Smooth muscle cell (in vitro differentiated cells): ENCODE results near the gene ZNF358. TPM values are rescaled to one million over a fixed set of nuclear protein-coding genes. Genes with fewer than 3 reads are reported as not detected.

Source experiments
- DNase-seq: peaks from one replicate; lab custom pipeline; 2025; ENCODE audit not compliant: unreplicated experiment; lab: John Stamatoyannopoulos, UW
- H2AFZ ChIP-seq: fragments of 200-600 bp; sonication (generic); 2 replicates; pipeline ENCODE4 v1.6.0; 2016; ENCODE audit warnings: antibody characterized with exemption, low read depth, mild to moderate bottlenecking
- H3F3A ChIP-seq: fragments of 200-600 bp; sonication (generic); 2 replicates; pipeline ENCODE4 v1.6.0; 2017; ENCODE audit warnings: antibody characterized with exemption, low read depth
- H3K27ac ChIP-seq: fragments of 200-600 bp; sonication (generic); 2 replicates; pipeline ENCODE4 v1.5.1; 2016; ENCODE audit warnings: low read depth, mild to moderate bottlenecking
- H3K27me3 ChIP-seq: fragments of 200-600 bp; sonication (generic); 2 replicates; pipeline ENCODE4 v1.6.1; 2016; ENCODE audit warnings: low read depth, mild to moderate bottlenecking
- H3K36me3 ChIP-seq: fragments of 200-600 bp; sonication (generic); 2 replicates; pipeline ENCODE4 v1.5.1; 2016; ENCODE audit warnings: low read depth
- H3K4me1 ChIP-seq: fragments of 200-600 bp; sonication (generic); 2 replicates; pipeline ENCODE4 v1.5.1; 2016; ENCODE audit warnings: low read depth
- H3K4me2 ChIP-seq: fragments of 200-600 bp; sonication (generic); 2 replicates; pipeline ENCODE4 v1.6.0; 2016; ENCODE audit warnings: mild to moderate bottlenecking
- H3K4me3 ChIP-seq: fragments of 200-600 bp; sonication (generic); 2 replicates; pipeline ENCODE4 v1.5.1; 2016; ENCODE audit warnings: mild to moderate bottlenecking
- H3K79me2 ChIP-seq: fragments of 200-600 bp; sonication (generic); 2 replicates; pipeline ENCODE4 v1.6.0; 2016; ENCODE audit warnings: low read depth, mild to moderate bottlenecking
- H3K9ac ChIP-seq: fragments of 200-600 bp; sonication (generic); 2 replicates; pipeline ENCODE4 v1.6.0; 2016; ENCODE audit warnings: low read depth
- H3K9me3 ChIP-seq: fragments of 200-600 bp; sonication (generic); replicated peaks from 2 replicates; pipeline ENCODE4 v1.5.1; 2016; ENCODE audit warnings: low read depth
- H4K20me1 ChIP-seq: fragments of 200-600 bp; sonication (generic); 2 replicates; pipeline ENCODE4 v1.6.0; 2016; ENCODE audit warnings: low read depth
- WGBS: methylation state at CpG from one replicate; pipeline ENCODE4 v1.1.7; 2016; ENCODE audit warnings: low lambda C conversion rate; 5-methylcytosine and 5-hydroxymethylcytosine counted together
- polyA plus RNA-seq: library from polyadenylated mRNA; unstranded; fragments of >200 nt; fragmentation: Nextera tagmentation; extraction: Ambion mirVana; gene quantifications from 2 replicates; pipeline ENCODE4 v1.2.1, GENCODE V29; 2016
- total RNA-seq: library from RNA; depleted of rRNA; stranded (reverse); fragments of >200 nt; gene quantifications from 2 replicates; pipeline ENCODE4 v1.2.3, GENCODE V29; 2014
- TF ChIP-seq, protein P1 (sequence below): fragments of 200-600 bp; sonication (generic); IDR thresholded peaks from 2 replicates; pipeline ENCODE4 v1.5.1; 2017; ENCODE audit warnings: borderline replicate concordance, mild to moderate bottlenecking, antibody characterized with exemption; ENCODE audit not compliant: insufficient read depth, poor library complexity, severe bottlenecking

ZNF358 gene
- total and polyA plus RNA-seq, 2 experiments from 2014 or later = 40.8 to 67.2 TPM

- no peaks in the 10 kb centered on the region for H4K20me1 ChIP-seq
- H3K9me3 ChIP-seq = no peaks in the 10 kb centered on the region
- H3K4me2 ChIP-seq = no peak overlapping the region
- 69% methylated on average over 4 of the region's 4 CpGs for WGBS
- H3K27me3 ChIP-seq = no peaks in the 10 kb centered on the region
- H3K4me1 ChIP-seq = no peaks in the 10 kb centered on the region
- no peak overlapping the region for H2AFZ ChIP-seq
- H3K27ac ChIP-seq = no peak overlapping the region
- H3K9ac ChIP-seq = no peak overlapping the region
- DNase-seq = no peak
- no peak overlapping the region for H3K4me3 ChIP-seq
- no peaks in the 10 kb centered on the region for H3K36me3 ChIP-seq
- TF ChIP-seq, protein P1, sequence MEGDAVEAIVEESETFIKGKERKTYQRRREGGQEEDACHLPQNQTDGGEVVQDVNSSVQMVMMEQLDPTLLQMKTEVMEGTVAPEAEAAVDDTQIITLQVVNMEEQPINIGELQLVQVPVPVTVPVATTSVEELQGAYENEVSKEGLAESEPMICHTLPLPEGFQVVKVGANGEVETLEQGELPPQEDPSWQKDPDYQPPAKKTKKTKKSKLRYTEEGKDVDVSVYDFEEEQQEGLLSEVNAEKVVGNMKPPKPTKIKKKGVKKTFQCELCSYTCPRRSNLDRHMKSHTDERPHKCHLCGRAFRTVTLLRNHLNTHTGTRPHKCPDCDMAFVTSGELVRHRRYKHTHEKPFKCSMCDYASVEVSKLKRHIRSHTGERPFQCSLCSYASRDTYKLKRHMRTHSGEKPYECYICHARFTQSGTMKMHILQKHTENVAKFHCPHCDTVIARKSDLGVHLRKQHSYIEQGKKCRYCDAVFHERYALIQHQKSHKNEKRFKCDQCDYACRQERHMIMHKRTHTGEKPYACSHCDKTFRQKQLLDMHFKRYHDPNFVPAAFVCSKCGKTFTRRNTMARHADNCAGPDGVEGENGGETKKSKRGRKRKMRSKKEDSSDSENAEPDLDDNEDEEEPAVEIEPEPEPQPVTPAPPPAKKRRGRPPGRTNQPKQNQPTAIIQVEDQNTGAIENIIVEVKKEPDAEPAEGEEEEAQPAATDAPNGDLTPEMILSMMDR = no peak
- no peaks in the 10 kb centered on the region for H3F3A ChIP-seq
- H3K79me2 ChIP-seq = no peaks in the 10 kb centered on the region
These were observed 43.2 kb downstream of the ZNF358 start for GRCh38 chr19:7559102-7559501.

DNA sequence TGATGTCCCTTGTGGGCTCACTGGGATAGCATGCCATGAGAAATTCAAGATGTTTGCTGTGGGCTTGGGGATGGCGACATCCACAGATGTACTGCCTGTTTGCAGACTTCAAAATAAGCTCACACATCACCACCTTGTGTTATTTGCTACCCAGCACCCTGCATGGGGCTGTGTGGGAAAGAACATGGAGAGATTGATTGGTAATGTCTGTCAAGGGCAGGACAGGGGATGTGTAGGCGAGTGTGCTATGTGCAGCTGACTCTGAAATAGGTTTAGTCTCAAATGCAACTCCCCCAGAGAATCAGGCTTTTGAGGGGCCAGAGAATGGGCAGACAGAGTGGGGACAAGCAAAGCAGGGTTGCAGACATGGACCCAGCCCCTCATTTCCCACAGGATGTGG, 44.4 kb downstream of the ZNF358 start:
- DNase-seq = no peak

DNA sequence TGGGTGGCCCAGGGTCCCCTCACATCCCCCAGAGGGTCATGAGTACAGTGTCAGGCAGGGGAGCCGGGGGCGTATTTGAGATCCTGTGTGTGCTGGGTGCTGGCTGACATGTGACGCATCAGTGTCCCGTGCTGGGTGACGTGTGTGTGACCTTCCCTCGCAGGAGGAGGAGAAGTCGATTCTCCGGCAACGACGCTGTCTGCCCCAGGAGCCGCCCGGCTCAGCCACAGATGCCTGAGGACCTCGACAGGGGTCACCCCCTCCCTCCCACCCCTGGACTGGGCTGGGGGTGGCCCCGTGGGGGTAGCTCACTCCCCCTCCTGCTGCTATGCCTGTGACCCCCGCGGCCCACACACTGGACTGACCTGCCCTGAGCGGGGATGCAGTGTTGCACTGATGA, 45.4 kb downstream of the ZNF358 start:
- DNase-seq = no peak
- Histone ChIP-seq H3K4me2 (no peak overlapping the region), H3K9me3 (no peaks in the 10 kb centered on the region), H3K4me3 (no peak overlapping the region), H4K20me1 (no peaks in the 10 kb centered on the region), H3K79me2 (no peaks in the 10 kb centered on the region), H3K27ac (no peak overlapping the region), H3K27me3 (no peaks in the 10 kb centered on the region), H3K4me1 (no peaks in the 10 kb centered on the region), H3K36me3 (no peaks in the 10 kb centered on the region), H3K9ac (no peak overlapping the region), H2AFZ (no peak overlapping the region), H3F3A (no peaks in the 10 kb centered on the region)
- TF ChIP-seq, protein P1 = no peak
- WGBS = 93% methylated on average over 11 of the region's 17 CpGs

More for the DNA sequence above, 44.4 kb downstream of the ZNF358 start:
- no peak overlapping the region for H3K27ac ChIP-seq
- H3K4me3 ChIP-seq = no peak overlapping the region
- H3F3A ChIP-seq = no peaks in the 10 kb centered on the region
- TF ChIP-seq, protein P1 = no peak
- no peaks in the 10 kb centered on the region for H3K4me1 ChIP-seq
- no peaks in the 10 kb centered on the region for H3K79me2 ChIP-seq
- no peak overlapping the region for H3K9ac ChIP-seq
- no peaks in the 10 kb centered on the region for H3K9me3 ChIP-seq
- no peaks in the 10 kb centered on the region for H3K27me3 ChIP-seq
- no peaks in the 10 kb centered on the region for H4K20me1 ChIP-seq
- no peaks in the 10 kb centered on the region for H3K36me3 ChIP-seq
- no peak overlapping the region for H3K4me2 ChIP-seq
- H2AFZ ChIP-seq = no peak overlapping the region
- WGBS = 87% methylated on average over 2 of the region's 2 CpGs

DNA sequence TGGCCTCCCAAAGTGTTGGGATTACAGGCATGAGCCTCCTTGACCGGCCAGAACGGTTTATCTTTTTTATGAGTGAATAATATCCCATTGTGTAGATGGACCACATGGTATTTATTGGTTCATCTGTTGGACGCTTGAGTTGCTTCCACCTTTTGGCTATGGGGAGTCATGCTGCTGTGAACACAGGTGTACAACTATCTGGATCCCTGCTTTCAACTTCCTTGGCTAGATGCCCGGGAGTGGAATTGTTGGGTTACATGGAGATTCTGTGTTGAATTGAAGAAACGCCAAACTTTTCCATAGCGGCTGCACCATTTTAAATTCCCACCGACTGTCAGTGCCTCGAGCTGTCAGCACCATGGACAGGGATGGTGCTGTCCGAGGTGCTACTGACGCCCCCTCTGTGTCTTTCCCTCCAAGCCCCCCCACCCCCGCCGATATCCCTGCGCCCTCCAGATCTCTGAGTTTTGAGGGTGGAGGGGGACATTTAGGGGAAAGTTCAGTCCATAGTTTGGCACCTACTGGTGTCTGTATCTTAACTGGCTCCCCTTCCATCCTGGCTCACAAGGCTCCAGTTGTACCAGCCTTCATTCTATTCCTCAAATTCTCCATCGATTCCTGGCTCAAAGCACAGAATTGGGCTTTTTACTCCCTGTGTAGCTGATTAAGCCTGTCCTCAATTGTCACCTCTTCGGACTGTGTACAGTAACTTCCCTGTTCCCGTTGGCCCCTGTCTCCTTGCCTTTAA, 46.9 kb downstream of the ZNF358 start:
- no peaks in the 10 kb centered on the region for H3K4me1 ChIP-seq
- 69% methylated on average over 16 of the region's 16 CpGs for WGBS
- H3K4me3 ChIP-seq = no peak overlapping the region
- H2AFZ ChIP-seq = no peak overlapping the region
- no peak overlapping the region for H3K9ac ChIP-seq
- no peaks in the 10 kb centered on the region for H3K9me3 ChIP-seq
- no peaks in the 10 kb centered on the region for H3K36me3 ChIP-seq
- no peaks in the 10 kb centered on the region for H3K27me3 ChIP-seq
- no peak for DNase-seq
- no peak overlapping the region for H3K27ac ChIP-seq
- no peaks in the 10 kb centered on the region for H4K20me1 ChIP-seq
- no peaks in the 10 kb centered on the region for H3F3A ChIP-seq
- H3K79me2 ChIP-seq = no peaks in the 10 kb centered on the region
- TF ChIP-seq, protein P1 = no peak
- no peak overlapping the region for H3K4me2 ChIP-seq
